Activated naive CD4-positive, alpha-beta T cell treated with anti-CD3 and anti-CD28 coated beads, Interleukin-2, amount 50 U/mL, for 72 hours (primary cell): ENCODE measurements around the gene USH1C. TPM values are rescaled to one million over a fixed set of nuclear protein-coding genes. Genes with fewer than 3 reads are reported as not detected.

Source experiments
- ATAC-seq, 2 donors: fragments of 150-1000 bp; cut with Tn5 transposase; 2 replicates each; pipeline ENCODE4 v1.10.0; 2021; ENCODE audit warnings: mild to moderate bottlenecking in 2 of 2, moderate library complexity in 2 of 2
- DNase-seq, 2 donors: peaks; one replicate each; pipeline ENCODE4 v3.0.0; 2021 to 2022; ENCODE audit warnings: low spot score in 2 of 2
- H3K27ac Mint-ChIP-seq, 2 donors: one replicate each; pipeline ENCODE4 v1.8.0; 2022; ENCODE audit warnings: mild to moderate bottlenecking in 2 of 2, mixed read lengths in 2 of 2
- H3K36me3 Mint-ChIP-seq, 2 donors: one replicate each; pipeline ENCODE4 v1.8.0; 2022; ENCODE audit warnings: mixed read lengths in 2 of 2
- H3K9me3 Mint-ChIP-seq, 2 donors: one replicate each; pipeline ENCODE4 v1.8.0; 2022; ENCODE audit warnings: mixed read lengths in 2 of 2
- total RNA-seq, 2 donors: library from RNA; stranded (reverse); gene quantifications; one replicate each; pipeline ENCODE4 v1.2.3, GENCODE V29; 2022

Gene USH1C
- total RNA-seq, 2 donors from 2014 or later, result not detected

GRCh38 chr11:17556999-17557398 is 12.8 kb upstream of the USH1C start:
- Mint-ChIP-seq H3K27ac (no peak overlapping the region), H3K36me3 (no peaks in the 10 kb centered on the region), H3K9me3 (no peaks in the 10 kb centered on the region)
- no peak for ATAC-seq
- peak in 1 of 2 donors; percentile 50 for DNase-seq

GRCh38 chr11:17554487-17554886 is 10.3 kb upstream of the USH1C start:
- Mint-ChIP-seq H3K27ac (no peak overlapping the region), H3K36me3 (no peaks in the 10 kb centered on the region), H3K9me3 (no peaks in the 10 kb centered on the region)
- DNase-seq (no peak), ATAC-seq (no peak)

GRCh38 chr11:17553249-17553546 is 9.0 kb upstream of the USH1C start:
- H3K9me3 Mint-ChIP-seq, result no peaks in the 10 kb centered on the region
- H3K27ac Mint-ChIP-seq, result no peak overlapping the region
- H3K36me3 Mint-ChIP-seq, result no peaks in the 10 kb centered on the region
- no peak for ATAC-seq
- peak in 1 of 2 donors; percentile 39 for DNase-seq

GRCh38 chr11:17552392-17553248 is 8.4 kb upstream of the USH1C start:
- Mint-ChIP-seq H3K36me3 (no peaks in the 10 kb centered on the region), H3K27ac (no peak overlapping the region), H3K9me3 (no peaks in the 10 kb centered on the region)
- ATAC-seq (no peak), DNase-seq (peak in 1 of 2 donors; percentile 40)

- Mint-ChIP-seq H3K36me3 (no peaks in the 10 kb centered on the region), H3K27ac (no peak overlapping the region), H3K9me3 (no peaks in the 10 kb centered on the region)
- DNase-seq, result no peak
- ATAC-seq, result no peak
Measured at GRCh38 chr11:17552041-17552355, 7.8 kb upstream of the USH1C start.

- Mint-ChIP-seq H3K9me3 (no peaks in the 10 kb centered on the region), H3K36me3 (no peaks in the 10 kb centered on the region), H3K27ac (no peak overlapping the region)
- ATAC-seq (no peak), DNase-seq (peak in 1 of 2 donors; percentile 44)
Measured at GRCh38 chr11:17551347-17552040, 7.3 kb upstream of the USH1C start.

GRCh38 chr11:17550450-17551346 is 6.5 kb upstream of the USH1C start:
- no peaks in the 10 kb centered on the region for H3K9me3 Mint-ChIP-seq
- H3K27ac Mint-ChIP-seq, result no peak overlapping the region
- H3K36me3 Mint-ChIP-seq, result no peaks in the 10 kb centered on the region
- ATAC-seq (peak; percentile 69 to 74), DNase-seq (peak in 1 of 2 donors; percentile 51)

GRCh38 chr11:17548444-17548843 is 4.2 kb upstream of the USH1C start:
- no peak overlapping the region for H3K27ac Mint-ChIP-seq
- no peaks in the 10 kb centered on the region for H3K9me3 Mint-ChIP-seq
- DNase-seq (no peak), ATAC-seq (no peak)
- no peaks in the 10 kb centered on the region for H3K36me3 Mint-ChIP-seq

- H3K36me3 Mint-ChIP-seq, result no peaks in the 10 kb centered on the region
- no peaks in the 10 kb centered on the region for H3K9me3 Mint-ChIP-seq
- ATAC-seq (no peak), DNase-seq (peak in 1 of 2 donors; percentile 33)
- no peak overlapping the region for H3K27ac Mint-ChIP-seq
Measured at GRCh38 chr11:17547932-17548331, 3.7 kb upstream of the USH1C start.

GRCh38 chr11:17547051-17547577 is 2.9 kb upstream of the USH1C start, which contains the start of gene OTOG:
OTOG (plus strand) TSS chr11:17547259; CDS start chr11:17547373, 114 bp downstream.
- Mint-ChIP-seq H3K9me3 (no peaks in the 10 kb centered on the region), H3K36me3 (no peaks in the 10 kb centered on the region), H3K27ac (no peak within 1 kb of the TSS)
- peak in 1 of 2 donors; percentile 12 for ATAC-seq
- peak in 1 of 2 donors; percentile 45 for DNase-seq

GRCh38 chr11:17546240-17546639 is 2.0 kb upstream of the USH1C start:
- DNase-seq (no peak), ATAC-seq (no peak)
- Mint-ChIP-seq H3K9me3 (no peaks in the 10 kb centered on the region), H3K36me3 (no peaks in the 10 kb centered on the region), H3K27ac (no peak overlapping the region)

- DNase-seq (no peak), ATAC-seq (no peak)
- H3K27ac Mint-ChIP-seq, result no peak overlapping the region
- no peaks in the 10 kb centered on the region for H3K36me3 Mint-ChIP-seq
- H3K9me3 Mint-ChIP-seq, result no peaks in the 10 kb centered on the region
Measured at GRCh38 chr11:17543574-17544180, 539 bp downstream of the USH1C start.

- H3K36me3 Mint-ChIP-seq, result no peaks in the 10 kb centered on the region
- DNase-seq (peak in 1 of 2 donors; percentile 18), ATAC-seq (no peak)
- H3K9me3 Mint-ChIP-seq, result no peaks in the 10 kb centered on the region
- H3K27ac Mint-ChIP-seq, result no peak overlapping the region
Measured at GRCh38 chr11:17543041-17543440, 1.2 kb downstream of the USH1C start.

- no peaks in the 10 kb centered on the region for H3K36me3 Mint-ChIP-seq
- ATAC-seq (no peak), DNase-seq (no peak)
- H3K9me3 Mint-ChIP-seq, result no peaks in the 10 kb centered on the region
- no peak overlapping the region for H3K27ac Mint-ChIP-seq
Measured at GRCh38 chr11:17542249-17542648, 2.0 kb downstream of the USH1C start.

GRCh38 chr11:17541330-17541885 is 2.8 kb downstream of the USH1C start:
- DNase-seq (no peak), ATAC-seq (no peak)
- Mint-ChIP-seq H3K27ac (no peak overlapping the region), H3K36me3 (no peaks in the 10 kb centered on the region), H3K9me3 (no peaks in the 10 kb centered on the region)

- Mint-ChIP-seq H3K36me3 (no peaks in the 10 kb centered on the region), H3K9me3 (no peaks in the 10 kb centered on the region), H3K27ac (no peak overlapping the region)
- ATAC-seq (no peak), DNase-seq (no peak)
Measured at GRCh38 chr11:17540807-17541206, 3.4 kb downstream of the USH1C start.
